Ovary (tissue), 3 donors: ENCODE results near the gene MPHOSPH9.

Source experiments
- EP300 ChIP-seq: sonication (generic); formaldehyde crosslinking; IDR thresholded peaks from one replicate; pipeline ENCODE4 v1.6.1; 2017; ENCODE audit warnings: antibody characterized with exemption
- POLR2A ChIP-seq: fragments of 450-650 bp; IDR thresholded peaks from one replicate; pipeline ENCODE4 v1.6.1; 2017; ENCODE audit warnings: antibody characterized with exemption, mild to moderate bottlenecking, moderate library complexity
- TF ChIP-seq, protein P1 (sequence below), 3 donors: fragments of 450-650 bp in 2 of 3; fragments of 200-600 bp in 1 of 3; IDR thresholded peaks; one replicate each; pipeline versions ENCODE4 v1.5.1 to v1.8.0; 2016 to 2022; ENCODE audit warnings: antibody characterized with exemption in 3 of 3, mild to moderate bottlenecking in 1 of 3
- donor health status: DM: no; HTN: no; CAD: no.

DNA sequence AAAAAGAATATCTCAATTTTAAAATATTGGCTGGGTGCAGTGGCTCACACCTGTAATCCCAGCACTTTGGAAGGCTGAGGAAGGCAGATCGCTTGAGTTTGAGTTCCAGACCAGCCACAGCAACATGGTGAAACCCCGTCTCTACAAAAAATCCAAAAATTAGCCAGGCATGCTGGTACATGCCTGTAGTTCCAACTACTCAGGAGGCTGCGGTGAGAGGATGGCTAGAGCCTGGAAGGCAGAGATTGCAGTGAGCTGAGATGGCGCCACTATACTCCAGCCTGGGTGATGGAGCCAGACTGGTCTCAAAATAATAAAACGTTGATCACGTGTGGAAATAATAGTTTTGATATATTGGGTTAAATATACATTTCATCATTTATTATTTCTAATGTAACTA is 6.0 kb upstream of the MPHOSPH9 start:
- TF ChIP-seq, protein P1, sequence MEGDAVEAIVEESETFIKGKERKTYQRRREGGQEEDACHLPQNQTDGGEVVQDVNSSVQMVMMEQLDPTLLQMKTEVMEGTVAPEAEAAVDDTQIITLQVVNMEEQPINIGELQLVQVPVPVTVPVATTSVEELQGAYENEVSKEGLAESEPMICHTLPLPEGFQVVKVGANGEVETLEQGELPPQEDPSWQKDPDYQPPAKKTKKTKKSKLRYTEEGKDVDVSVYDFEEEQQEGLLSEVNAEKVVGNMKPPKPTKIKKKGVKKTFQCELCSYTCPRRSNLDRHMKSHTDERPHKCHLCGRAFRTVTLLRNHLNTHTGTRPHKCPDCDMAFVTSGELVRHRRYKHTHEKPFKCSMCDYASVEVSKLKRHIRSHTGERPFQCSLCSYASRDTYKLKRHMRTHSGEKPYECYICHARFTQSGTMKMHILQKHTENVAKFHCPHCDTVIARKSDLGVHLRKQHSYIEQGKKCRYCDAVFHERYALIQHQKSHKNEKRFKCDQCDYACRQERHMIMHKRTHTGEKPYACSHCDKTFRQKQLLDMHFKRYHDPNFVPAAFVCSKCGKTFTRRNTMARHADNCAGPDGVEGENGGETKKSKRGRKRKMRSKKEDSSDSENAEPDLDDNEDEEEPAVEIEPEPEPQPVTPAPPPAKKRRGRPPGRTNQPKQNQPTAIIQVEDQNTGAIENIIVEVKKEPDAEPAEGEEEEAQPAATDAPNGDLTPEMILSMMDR (IDR thresholded peaks at IDR 0.05): no peak
- no peak for TF ChIP-seq POLR2A
- TF ChIP-seq EP300: no peak
